NCI-H2029 treated with DMSO at 0.1 percent for 48 hours (cell line): ENCODE data around the gene CYP19A1.

Experiments
- DNase-seq: peaks from one replicate; lab custom pipeline; 2025; lab: John Stamatoyannopoulos, UW

CYP19A1 gene

DNA sequence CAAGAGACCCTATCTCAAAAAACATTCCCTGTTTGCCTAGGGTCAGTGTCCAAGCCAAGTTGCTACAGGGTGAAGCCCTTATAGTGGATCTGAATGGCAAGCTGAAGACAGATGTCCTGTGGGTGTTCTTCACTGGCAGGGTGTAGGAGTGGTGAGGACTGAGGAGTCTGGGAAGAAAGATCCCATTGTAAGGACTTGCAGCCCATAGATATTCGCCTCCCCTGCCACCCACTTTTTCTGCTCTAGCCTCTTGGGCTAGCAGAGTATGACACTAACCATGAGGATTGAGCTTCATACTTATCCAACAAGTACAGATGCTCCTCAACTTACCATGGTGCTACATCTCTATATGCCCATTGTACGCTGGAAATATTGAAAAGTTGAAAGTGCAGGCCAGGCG is 13.2 kb downstream of the CYP19A1 start:
- DNase-seq: no peak

DNA sequence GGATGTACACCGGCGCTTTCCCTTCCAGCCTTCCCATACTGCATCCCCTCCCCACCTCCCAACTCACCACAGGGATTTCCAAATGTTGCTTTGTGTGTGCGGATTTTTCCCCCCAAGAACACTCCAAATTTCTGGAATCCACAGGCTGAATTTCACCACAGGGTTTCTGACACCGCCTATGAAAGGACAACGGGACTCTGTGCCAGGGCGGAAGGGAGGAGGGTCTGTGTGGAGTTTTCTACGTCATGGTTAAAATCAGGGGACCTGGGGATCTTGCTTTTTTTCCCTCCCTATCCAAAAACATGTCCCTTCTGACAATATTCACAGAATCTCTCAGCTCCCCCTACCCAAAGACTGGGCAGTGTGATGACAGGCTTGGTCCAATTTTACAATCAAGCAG is 14.6 kb downstream of the CYP19A1 start:
- no peak for DNase-seq

DNA sequence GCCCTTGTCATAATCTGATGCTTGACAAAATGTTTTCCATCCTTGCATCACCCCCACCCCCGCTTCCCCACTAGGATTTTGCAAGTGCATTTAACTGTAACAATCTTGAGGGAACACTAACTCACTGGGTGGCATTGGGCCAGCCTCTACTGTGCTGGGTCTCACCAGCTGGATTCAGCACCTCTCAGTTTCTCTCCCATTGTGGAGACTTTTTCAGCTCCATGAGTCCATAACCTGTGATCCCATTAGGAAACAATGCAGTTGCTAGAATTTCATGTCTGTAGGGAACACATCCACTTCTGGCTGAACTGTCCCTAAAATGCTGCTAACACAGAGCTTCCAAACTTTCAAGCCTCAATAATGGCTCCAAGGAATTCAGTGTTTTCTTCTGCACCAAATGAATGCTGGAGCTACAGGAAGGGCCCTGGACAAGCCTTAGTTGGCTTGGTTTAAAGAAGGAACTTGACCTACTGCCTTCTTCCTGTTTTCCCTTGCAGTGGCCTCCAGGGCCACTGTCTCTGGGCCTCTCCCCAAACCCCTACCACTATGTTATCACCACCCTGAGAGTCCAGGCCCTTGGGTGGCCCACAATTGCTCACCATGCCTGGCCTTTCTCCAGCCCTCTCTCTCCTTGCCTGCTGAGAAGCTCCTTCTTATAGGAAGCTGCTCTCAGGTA is 15.6 kb downstream of the CYP19A1 start:
- DNase-seq: no peak

DNA sequence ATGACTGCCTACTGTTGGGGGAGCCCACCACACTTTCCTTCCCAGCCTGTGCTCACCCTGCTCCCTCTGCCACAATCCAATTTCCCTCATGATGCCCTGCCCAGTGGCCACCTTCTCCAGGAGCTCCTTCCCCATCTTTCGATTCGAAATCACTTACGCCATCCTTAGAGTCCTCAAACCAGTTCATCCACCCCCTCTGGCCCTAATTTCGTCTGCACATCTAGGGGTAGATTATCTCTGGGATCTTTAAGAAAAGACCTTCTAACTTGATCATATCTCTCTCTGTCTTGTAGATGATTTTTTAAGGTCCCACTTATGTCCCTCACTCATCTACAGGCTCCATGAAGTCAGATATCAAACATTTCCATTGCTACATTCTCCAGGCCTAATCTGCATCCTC is 17.1 kb downstream of the CYP19A1 start:
- DNase-seq: no peak

DNA sequence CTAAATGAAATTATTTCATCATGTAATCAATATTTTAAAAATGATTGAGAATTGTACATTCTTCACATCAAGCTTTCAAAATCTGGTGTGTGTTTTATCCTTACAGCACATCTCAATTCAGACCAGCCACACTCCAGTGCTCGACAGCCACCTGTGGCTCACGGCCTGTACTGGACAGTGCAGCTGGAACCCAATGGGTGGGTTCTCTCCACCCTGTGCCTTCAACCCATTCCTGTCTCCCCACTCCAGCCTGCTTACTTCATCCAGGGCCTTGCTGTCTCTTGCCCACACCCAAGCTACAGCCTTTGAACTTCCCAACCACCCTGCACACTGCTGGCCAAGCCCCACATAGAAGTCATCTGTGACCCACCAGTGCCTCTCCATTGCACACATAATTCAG is 17.6 kb downstream of the CYP19A1 start:
- DNase-seq: no peak

DNA sequence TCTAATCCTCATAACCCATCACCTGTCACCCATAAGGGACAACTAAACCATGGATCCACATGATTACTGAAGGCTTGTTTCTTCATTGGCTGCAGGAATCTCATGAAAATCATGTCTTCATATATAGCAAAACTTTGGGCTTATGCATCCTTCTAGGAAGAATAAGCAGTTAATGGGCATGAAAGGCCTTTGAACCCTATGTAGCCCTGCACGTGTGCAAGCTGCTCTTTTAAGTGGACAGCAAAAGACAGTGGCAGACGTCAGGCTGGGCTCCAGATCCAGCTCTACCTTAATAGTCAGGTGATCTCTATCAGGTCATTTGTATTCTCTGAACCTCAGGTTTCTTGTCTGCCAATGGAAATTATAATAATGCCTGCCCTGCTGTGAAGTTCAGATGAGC is 18.9 kb downstream of the CYP19A1 start:
- no peak for DNase-seq

DNA sequence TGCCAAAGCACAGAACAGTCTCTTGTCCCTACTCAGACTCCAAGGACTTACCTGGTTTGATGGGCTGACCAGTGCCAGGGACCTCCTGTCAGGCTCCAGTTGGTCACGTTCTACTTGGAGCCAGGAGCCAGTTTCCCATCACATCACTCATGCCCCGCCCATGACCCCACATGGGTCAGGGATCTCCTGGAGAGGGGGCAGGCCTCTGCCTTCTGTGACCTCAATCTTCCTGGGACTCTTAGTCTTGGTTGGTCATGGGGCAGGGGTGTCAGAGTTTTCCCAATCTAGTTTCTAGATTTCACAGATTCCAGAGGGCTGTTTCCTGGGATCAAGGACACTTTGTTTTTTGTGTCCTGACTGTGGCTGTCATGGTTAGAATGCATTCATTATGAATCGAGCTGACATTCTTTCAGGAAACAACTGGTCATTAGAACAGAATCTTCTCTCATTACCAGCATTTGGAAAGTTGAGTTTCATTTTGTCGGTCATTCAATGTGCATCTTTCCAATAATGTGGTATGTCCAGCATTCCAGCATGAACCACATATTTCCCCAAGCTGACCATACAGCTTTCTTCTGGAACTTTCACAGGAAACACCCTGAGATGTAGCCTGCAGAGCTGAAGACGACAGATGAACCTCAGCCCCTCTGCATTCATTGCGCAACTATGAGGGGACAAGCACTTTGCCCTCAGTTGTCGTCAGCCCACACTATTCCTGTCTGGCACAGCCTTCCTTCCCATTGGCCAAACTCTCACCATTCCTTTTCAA is 19.8 kb downstream of the CYP19A1 start:
- no peak for DNase-seq

DNA sequence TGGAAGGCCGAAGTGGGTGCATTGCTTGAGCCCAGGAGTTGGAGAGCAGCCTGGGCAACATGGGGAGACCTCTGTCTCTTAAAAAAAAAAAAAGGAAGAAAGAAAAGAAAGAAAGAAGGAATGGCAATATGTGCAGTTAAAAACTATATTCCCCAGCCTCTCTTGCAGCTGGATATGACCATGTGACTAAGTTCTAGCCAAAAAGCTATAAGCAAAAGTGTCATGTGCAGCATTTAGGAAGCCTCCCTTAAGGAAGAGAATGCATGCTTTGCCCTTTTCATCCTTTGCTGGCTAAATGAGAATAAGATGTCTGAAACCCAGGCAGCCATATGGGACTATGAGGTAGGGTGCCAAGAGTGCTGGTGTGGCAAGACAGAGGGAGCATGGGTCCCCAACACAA is 21.8 kb downstream of the CYP19A1 start:
- DNase-seq: no peak

DNA sequence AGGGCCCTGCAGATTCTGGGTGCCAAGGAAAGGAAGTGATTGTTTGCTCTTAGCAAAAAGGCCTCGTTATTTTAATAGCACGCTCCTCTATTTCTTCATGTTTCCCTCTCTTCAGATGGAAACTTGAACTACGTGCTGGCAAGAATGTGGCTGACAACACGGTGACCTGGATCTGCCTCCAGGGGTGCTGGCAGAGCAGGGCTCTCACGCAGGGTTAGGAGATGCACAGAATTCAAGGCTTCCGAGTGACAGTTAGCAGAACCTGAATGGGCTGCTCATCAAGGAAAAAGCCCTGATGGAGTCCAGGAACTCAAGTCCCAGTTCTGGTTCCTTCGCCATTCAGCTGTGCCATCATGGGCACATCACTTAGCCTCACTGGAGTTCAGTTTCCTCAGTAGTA is 22.7 kb downstream of the CYP19A1 start:
- no peak for DNase-seq

DNA sequence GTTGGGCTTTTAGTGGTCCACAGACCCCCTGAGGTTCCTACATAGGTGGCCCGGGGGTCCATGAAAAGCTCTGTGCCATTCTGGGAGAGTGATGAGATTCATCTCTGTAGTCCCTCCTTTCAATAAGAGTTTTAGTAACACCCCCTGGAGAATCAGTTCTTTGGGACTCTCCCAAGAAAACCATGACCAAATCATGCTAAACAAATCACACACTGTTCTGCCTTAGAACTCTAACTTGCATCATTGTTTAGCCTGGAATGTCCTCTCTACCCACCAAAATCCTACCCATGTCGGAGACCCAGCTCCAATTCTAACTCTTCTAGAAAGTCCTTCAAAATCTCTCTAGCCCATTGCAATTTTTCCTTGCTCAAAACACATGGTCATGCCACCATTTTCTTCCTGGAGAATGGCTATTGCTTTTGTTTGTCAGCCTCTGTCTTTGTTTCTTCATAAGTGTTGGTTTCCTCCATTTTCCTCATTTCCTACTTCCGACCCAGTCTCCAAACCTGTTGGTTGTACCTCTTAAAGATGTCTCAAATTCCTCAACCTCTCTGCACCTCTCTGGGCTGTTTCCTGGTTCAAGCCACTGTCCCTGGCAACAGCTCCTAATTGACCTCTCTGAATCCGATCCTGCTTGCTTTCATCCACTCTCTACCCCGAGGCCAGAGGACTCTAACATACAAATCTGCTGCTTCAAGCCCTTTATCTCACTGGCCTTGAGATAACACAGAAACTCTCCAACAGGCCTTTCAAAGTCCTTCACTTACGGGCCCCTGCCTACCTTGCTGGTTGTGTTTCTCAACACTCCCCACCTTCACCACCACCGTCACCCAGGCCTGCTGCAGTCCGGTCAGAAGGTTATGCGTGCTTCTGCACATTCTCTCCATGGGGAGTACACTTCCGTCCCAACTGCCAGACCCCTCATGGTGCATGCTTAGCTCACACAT is 23.7 kb downstream of the CYP19A1 start:
- no peak for DNase-seq

DNA sequence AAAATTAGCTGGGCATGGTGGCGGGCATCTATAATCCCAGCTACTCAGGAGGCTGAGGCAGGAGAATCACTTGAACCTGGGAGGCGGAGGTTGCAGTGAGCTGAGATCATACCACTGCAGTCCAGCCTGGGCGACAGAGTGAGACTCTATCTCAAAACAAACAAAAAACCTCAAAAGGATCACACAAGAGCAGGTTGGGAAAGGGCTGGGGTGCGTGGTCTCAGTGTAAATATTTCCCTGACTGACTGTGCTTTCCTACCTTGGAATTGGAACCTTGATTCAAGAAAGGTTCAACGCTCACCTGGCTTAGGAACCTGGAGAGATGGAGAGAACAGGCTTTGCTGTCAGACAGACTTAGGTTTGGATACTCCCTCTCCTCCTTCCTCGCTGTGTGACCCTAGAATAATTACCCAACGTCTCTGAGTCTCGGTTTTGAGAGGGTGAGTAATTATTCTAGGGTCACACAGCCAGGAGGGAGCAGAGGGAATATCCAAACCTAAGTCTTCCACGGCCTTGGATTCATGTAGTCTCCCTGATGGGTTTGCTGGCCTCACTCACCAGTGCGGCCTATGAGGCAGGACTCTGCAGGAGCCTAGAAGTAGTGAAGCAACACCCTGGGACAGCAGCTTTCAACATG is 24.6 kb downstream of the CYP19A1 start:
- no peak for DNase-seq

DNA sequence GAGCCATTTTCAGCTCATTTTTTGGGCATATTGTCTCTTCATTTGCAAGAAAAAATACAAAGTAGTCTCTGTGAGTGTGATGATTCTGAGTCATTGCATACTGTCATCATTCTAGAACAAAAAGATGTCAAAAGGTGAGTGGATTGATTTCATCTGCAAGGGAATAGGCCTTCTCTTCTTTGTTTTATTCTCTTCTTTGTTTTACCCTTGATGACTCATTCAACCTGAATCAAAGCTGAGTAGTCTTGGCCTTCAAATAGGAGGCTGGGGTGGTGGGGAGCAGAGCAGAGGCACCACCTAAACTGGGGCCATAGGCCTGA is 25.4 kb downstream of the CYP19A1 start:
- DNase-seq: no peak

DNA sequence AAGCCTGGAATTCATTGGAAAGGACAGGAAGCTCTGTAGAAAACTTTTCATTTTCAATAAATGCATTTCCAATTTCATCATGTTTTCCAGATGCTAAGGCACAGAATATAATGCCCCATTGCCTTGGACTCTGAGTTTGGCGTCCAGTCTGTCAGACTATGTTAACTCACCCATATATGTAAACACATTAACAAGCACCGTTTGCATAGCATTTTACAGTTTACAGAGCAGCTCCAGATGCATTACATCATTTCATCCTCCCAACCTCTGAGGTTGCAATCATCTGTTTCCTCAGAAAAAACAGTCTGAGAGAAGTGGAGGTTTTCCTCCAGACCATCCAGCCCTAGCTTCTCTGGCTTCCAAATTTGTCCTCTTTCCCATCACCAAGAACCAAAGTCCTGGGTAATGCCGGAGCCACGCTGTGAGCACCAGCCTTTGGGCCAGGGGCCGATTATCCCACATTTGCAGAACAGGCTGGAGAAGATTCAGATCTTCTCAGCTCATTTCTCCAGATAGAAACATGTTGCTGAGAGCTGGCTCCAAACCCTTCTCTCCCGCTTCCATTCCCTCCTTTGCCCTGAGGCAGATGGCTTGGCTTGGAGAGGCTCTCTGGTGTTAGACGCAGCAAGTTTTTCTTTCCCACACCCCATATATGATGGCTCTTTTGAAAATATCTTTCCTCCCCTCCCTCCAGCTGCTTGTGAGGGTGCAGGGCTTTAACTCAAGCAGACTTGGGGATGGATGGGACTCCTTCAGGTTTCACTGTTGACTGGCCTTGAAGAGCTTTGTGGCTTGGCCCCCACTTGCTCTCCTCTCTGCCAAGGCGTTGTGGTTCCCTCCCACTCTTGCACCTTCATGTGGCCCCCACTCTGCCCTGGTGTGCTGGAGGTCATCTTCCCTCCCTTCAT is 26.0 kb downstream of the CYP19A1 start:
- no peak for DNase-seq

DNA sequence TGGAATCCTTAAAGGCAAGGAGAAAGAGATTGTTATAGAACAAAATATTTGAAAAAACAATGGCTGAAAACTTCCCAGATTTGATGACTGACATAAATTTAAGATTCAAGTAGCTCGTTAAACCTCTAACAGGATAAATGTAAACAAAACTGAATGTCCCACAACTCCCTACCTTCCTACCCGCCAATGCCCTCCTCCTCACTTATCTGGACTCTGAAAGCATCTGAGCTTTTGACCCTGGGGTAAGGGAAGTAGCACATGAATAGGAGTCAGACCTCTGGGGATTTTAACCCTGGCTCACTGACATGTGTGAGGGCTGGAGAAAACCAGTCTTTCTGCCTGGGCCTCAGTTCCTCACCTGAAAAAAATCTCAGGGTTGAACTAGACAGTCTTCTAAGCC is 26.9 kb downstream of the CYP19A1 start:
- no peak for DNase-seq

DNA sequence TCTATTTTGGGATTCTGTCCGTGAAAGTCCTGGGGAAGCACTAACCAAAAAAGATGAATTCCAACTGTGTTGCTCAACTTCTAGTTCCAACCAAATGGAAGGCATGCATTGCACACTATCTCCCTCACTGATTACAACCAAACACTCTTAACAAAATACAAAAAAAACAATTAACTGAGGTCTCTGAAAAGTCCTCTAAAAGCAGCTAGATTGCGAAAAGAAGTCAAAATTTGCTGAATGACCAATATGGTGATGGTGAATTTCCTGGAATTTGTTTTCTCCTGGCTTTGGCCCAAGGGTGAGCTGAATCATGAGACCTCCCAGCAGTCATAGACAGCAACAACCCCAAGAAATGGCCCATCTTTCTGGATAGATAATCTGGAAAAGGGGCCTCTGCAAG is 28.3 kb downstream of the CYP19A1 start:
- DNase-seq: no peak

DNA sequence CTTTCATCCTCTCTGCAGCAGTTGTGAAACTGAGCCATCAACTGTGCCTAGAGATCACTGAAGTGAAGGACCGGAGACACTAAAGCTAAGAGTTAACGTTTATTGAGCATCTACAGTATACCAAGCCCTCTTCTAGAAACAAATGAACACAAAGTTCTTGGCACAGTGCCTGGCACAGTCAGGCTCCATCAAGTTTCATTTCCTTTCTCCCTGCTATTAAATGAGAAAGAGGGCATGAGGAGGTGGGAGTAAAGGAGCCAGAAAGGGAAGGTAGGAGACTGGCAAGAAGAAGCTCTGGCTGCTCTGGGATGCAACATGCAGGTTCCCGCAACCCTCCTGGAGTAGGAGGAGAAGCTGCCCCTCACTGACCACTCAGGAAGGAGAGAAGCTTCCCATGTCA is 30.6 kb downstream of the CYP19A1 start:
- DNase-seq: no peak

DNA sequence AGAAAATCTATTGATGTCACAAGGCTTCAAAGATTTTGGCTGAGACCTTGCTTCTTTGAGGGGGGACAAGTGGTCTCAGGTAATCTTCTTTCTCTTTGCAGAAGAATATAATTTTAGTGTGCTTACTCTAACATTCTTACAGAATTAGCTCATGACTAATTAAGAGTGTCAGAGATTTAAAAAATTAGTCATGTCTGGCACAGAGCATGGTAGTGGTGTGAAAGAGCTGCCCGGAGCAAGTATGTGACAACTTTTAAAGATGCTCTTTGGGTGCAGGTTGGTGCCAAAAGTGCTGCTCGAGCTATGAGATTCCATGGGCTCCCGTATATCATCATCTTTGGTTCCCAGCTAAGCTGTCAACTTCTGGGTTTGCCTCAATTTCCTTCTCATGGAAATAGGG is 31.1 kb downstream of the CYP19A1 start:
- no peak for DNase-seq

DNA sequence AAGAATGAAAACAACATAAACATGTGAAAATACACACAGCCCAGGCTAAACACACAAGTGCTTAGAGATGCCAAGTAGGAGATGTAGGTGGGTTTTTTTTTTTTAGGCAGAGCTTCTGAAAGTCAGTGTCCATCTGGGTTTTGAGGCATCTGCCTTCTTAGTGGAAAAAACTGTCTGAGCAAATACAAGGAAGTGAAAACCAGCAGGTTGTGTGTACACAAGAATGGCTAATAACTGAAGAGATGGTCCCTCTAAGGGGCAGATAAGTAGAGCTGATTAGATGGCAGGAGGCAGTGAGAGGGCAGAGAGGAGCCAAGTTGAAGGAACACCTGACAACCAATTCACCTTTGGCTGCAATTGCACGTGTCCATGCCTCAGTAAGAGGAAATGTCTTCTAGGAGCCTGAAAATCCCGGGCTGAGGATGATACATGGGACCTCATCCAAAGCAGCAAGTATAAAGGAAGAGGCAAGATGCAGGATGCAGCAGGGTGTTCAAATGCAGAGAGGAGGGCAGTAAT is 34.9 kb downstream of the CYP19A1 start:
- no peak for DNase-seq

DNA sequence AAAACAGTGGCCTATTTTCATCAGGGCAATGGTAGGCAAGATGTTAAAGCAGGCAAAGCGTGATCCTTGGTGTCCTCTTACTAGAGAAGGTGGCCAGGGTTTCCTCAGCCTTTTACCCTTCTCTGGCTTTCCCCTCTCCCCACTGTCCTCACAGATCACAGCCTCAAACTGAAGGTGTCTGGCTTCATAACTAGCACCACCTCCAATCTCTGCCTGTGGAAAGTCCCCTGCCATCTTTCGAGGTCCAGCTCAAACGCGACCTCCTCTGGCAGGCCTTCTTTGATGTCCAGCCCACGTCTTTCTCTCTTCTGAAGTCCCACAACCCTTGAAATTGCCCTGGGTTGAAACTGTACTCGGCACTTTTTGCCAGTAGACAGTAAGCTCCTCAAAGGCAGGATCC is 35.9 kb downstream of the CYP19A1 start:
- no peak for DNase-seq

DNA sequence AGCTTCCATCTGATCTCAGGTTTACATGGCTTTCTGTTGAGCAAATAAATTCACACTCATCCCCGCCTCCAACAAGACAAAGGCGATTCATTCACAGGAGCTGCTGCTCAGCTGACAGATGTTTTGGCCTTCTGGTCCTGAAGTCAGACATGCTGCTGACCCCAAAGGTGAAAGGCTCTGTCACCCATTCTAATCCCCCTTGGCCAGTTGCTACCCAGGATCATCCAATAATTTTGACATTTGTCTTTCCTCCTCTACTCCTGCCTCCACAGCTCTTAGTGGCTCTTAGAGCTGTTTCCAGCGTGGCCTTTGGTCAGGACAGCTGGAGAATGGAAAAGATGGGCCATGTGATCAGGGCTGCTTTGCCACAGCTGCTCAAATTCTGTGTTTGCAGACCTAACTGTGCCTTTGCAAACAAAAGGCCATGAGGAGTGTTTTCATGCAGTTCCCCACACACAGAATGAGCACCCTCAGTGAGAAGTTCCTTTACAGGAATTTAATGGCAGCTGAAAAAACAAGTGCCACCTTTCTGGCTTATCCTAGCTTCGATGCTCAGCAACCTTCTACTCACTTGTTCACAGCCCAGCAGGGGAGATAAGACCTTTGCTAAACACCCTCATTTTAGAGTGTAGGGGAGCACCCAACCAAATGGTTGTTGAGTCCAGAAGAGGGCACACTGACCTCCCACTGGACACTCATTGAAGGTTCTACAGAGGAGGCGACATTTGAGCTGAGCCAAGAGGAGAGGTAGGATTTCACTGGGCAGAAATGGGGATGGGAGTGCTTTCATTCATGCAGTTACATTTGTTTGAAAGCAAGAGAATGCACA is 39.0 kb downstream of the CYP19A1 start:
- DNase-seq: peak; percentile 77
